Measurements from ENCODE around the gene PCYOX1L.
A peak's percentile ranks its signal among the peaks of the same experiment; 100 is the strongest.

Gene PCYOX1L

GRCh38 chr5:149357370-149358293 is at the start of gene PCYOX1L:
Gene PCYOX1L, plus strand, starts transcription at chr5:149358046. Its CDS starts 23 bp downstream, at chr5:149358069.
- peak; percentile 97 for DNase-seq

- DNase-seq, result no peak
These were observed 48.5 kb upstream of the PCYOX1L start for GRCh38 chr5:149309354-149309753.

- no peak for DNase-seq
These were observed 47.4 kb upstream of the PCYOX1L start for GRCh38 chr5:149310488-149310887.

- DNase-seq, result peak; percentile 56
These were observed 46.7 kb upstream of the PCYOX1L start for GRCh38 chr5:149310947-149311658.

- no peak for DNase-seq
These were observed 44.5 kb upstream of the PCYOX1L start for GRCh38 chr5:149313151-149313841.

- no peak for DNase-seq
These were observed 43.2 kb upstream of the PCYOX1L start for GRCh38 chr5:149314571-149315111.

GRCh38 chr5:149315753-149316152 is 42.1 kb upstream of the PCYOX1L start:
- DNase-seq, result no peak

- DNase-seq, result peak; percentile 56
These were observed 40.4 kb upstream of the PCYOX1L start for GRCh38 chr5:149317281-149318048.

GRCh38 chr5:149319174-149319573 is 38.7 kb upstream of the PCYOX1L start:
- DNase-seq, result no peak

- DNase-seq, result peak; percentile 96
These were observed 37.0 kb upstream of the PCYOX1L start for GRCh38 chr5:149320791-149321330.

- DNase-seq, result no peak
These were observed 35.3 kb upstream of the PCYOX1L start for GRCh38 chr5:149322518-149322917.

- DNase-seq, result no peak
These were observed 34.6 kb upstream of the PCYOX1L start for GRCh38 chr5:149323210-149323609.

GRCh38 chr5:149323621-149324205 is 34.1 kb upstream of the PCYOX1L start:
- no peak for DNase-seq

GRCh38 chr5:149324641-149325040 is 33.2 kb upstream of the PCYOX1L start:
- no peak for DNase-seq

- DNase-seq, result peak; percentile 18
These were observed 32.6 kb upstream of the PCYOX1L start for GRCh38 chr5:149325166-149325735.

GRCh38 chr5:149325894-149326293 is 32.0 kb upstream of the PCYOX1L start:
- no peak for DNase-seq

GRCh38 chr5:149326611-149327010 is 31.2 kb upstream of the PCYOX1L start:
- no peak for DNase-seq

- DNase-seq, result no peak
These were observed 29.7 kb upstream of the PCYOX1L start for GRCh38 chr5:149328177-149328576.

GRCh38 chr5:149333711-149334443 is 24.0 kb upstream of the PCYOX1L start:
- peak; percentile 29 for DNase-seq

GRCh38 chr5:149337736-149338135 is 20.1 kb upstream of the PCYOX1L start:
- DNase-seq, result no peak

Measured in EL (cell line).